GM12801 (cell line): Measurements from ENCODE around the gene RPS10.

ENCODE experiments used
- CTCF ChIP-seq: IDR thresholded peaks from one replicate; pipeline ENCODE4 v1.5.1; 2011; ENCODE audit warnings: control low read depth; ENCODE audit not compliant: insufficient read length; ENCODE audit errors: extremely low read depth

RPS10 gene

GRCh38 chr6:34425498-34426410, at the start of gene RPS10:
Gene RPS10 (minus strand): TSS chr6:34426069. CDS start chr6:34425221, 848 bp downstream.
- no peak for TF ChIP-seq CTCF

GRCh38 chr6:34475238-34475682, 49.4 kb upstream of the RPS10 start:
- TF ChIP-seq CTCF, result no peak

- no peak for TF ChIP-seq CTCF
Observed at GRCh38 chr6:34474754-34475153, 48.9 kb upstream of the RPS10 start.

GRCh38 chr6:34473967-34474366, 48.1 kb upstream of the RPS10 start:
- no peak for TF ChIP-seq CTCF

GRCh38 chr6:34472425-34472824, 46.6 kb upstream of the RPS10 start:
- TF ChIP-seq CTCF, result no peak

GRCh38 chr6:34469499-34469898, 43.6 kb upstream of the RPS10 start:
- no peak for TF ChIP-seq CTCF

- TF ChIP-seq CTCF, result no peak
Observed at GRCh38 chr6:34468378-34468892, 42.6 kb upstream of the RPS10 start.
